Measurements from ENCODE around the gene CCR3.
A peak's percentile ranks its signal among the peaks of the same experiment; 100 is the strongest.
"Not testable (repeated sequence)": the region's sequence is repeated elsewhere in the genome, so short reads cannot be mapped to it uniquely, and the experiment has no call there.

Gene CCR3

DNA sequence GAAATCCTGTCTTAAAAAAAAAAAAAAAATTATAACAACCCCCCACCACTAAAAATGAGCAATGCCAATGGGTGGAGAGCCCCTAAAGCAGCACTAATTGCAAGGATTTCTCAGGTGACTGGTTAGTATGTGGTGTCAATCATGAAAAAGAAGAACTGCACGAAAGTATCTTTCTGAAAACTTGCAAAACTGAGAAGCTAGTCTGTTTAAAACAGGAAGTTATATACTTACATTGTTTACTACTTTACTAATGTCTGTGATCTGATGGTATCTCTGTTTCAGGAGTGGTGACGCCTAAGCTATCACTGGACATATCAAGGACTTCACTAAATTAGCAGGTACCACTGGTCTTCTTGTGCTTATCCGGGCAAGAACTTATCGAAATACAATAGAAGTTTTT lies at the start of gene CCR3:
Gene CCR3 (plus strand): TSS at position 341 of the 400 bp plus-strand sequence. CDS start 22,699 bp downstream, outside the sequence.
- DNase-seq = no peak

DNA sequence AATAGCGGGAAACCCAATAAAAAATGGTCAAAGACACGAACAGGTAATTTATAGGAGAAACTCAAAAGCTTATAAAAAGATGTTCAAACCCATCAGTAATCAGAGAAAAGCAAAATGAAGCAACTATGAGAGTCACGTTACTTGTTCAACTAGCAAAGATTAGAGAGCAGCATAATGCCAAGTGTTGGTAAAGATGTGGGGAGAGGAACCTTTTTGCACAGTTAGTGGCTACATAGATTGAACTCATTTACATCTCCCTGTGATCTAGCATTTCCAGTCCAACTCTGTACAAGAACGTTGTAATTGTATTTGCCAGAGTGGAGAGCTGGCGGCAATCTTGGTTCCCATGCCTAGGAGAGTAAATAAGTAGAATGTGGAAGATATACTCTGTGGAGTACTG lies 49.3 kb upstream of the CCR3 start:
- DNase-seq = no peak

DNA sequence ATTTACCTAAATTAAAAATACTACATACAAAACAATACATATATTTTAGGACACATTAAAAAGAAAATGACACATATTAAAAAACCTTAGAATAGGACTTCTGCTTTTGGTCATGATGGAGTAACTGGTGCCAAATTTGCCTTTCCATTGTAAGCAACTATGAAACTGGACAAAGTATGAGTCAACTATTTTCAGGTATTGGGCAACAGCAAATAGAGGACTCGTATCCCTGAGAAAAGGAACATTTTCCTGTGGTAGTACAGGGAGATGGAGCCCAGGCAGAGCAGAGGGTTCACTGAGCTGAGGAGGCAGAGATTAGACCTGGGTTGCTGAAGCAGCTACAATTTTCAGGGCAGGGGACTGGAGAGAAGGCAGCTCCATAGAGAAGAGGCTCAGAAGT lies 48.8 kb upstream of the CCR3 start:
- DNase-seq = no peak

GRCh38 chr3:46194868-46195553 lies 47.2 kb upstream of the CCR3 start:
- no peak for DNase-seq

- DNase-seq = no peak
Observed at GRCh38 chr3:46196261-46196957, 45.9 kb upstream of the CCR3 start.

GRCh38 chr3:46200211-46200610 lies 42.0 kb upstream of the CCR3 start:
- no peak for DNase-seq

DNA sequence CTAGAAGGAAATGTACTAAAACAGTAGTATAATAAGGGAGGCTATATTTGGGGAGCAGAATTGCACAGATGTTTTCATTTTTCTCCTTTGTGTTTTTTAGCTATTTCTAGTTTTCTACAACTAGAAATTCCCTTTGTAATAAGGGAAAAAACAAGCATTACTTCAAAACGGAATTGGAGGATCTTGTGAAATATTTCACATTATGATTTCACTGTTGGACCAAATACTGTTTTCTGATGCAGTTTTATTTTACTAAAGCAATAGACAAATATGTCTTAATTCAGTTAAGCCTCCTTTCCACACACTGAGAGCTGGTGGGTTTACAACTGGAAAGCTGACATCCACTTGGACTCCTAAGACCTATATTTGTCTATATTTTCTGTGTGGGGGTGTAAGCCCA lies 41.5 kb upstream of the CCR3 start:
- DNase-seq = no peak

DNA sequence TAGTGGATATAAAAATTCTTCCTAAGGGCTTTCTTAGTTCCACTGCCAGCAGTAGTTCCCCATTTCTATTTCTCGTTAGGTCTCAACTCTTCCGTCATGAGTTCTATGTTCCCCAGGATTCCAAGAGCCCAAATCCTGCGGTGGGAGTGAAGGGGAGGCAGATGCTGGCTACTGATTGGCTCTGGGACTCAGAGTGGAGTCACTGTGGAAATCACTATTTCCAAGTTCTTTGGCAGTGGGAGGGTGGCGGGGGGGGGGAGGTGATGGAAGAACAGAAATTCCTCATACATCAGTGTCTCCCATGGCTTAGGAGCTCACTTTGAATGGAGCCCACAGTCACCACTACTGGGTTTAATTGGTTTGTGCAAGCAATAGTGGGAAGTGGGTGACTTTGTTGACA lies 39.7 kb upstream of the CCR3 start:
- no peak for DNase-seq

GRCh38 chr3:46203681-46204080 lies 38.6 kb upstream of the CCR3 start:
- DNase-seq = no peak

DNA sequence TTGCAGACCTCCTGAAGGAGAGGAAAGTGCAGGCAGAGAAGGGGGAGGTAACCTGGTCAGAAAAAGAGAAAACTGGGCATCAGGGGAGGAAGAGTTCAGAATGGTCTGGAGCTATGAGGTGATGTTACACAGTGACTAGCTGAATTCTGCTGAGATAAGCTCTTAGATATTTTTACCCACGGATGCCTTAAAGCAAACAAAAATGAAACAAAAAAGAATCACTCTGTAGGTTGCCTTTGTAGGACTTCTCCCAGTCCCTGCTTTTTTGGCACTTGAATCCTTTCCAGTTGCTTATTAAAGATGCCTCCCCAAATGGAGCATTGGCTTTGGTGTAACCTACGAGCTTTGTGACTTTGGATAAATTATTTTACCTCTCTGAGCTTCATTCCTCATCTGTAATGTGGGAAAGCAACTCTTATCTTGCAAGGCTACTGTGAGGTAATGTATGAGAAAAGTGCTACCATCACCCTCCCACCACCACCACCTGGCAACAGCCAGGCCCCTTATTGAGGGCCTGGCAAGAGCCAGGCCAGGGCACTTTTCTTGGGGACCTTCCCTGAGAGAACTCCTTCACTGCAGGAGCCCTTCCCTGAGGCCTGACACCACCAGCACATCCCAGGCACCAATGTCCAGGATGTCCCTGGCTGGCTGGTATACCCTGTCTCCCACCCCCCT lies 36.8 kb upstream of the CCR3 start:
- no peak for DNase-seq

DNA sequence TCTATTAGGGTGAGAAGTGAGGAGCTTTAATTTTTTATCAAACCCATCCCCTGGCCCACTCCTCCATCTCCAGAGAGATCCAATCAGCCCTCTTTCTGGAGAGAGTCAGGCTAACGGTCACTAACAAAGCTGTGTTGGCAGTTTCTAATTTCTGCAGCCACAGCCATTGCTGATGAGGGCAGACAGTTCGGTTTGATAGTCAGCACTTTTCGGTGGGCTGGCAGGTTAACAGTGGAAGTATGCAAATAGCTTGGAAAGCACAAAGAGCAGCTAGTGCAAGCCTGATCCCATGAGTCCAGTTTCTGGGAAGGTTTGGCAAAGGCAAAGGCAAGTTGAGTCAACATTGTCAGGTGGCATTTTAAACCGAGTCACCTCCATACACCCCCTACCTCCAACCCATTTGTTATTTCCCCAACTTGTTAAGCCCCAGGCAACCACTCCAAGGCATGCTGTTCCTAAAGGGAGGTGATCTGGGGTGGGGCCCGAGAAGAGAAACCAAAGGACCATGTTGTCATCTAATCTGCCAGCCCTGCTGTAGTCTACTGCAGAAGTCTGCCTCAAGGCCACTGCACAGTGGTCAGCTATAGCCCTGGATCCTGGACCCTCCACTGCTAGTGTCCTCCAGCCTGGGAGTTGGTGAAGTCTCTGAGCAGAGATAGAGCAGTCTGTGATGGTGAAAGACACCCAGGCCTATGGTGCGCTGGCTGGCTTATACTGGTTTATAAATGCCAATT lies 35.8 kb upstream of the CCR3 start:
- DNase-seq = no peak

DNA sequence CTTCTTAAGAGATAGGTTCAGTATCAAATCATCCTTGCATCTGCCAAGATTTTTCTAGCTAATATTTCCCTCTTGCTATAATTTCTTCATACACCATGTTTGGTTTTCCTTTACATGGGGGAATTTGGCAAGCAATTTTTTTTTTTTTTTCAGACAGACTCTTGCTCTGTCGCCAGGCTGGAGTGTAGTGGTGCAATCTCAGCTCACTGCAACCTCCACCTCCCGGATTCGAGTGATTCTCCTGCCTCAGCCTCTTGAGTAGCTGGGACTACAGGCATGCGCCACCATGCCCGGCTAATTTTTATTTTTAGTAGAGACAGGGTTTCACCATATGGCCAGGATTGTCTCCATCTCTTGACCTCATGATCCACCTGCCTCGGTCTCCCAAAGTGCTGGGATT lies 34.7 kb upstream of the CCR3 start:
- not testable (repeated sequence) for DNase-seq

- DNase-seq = no peak
Observed at GRCh38 chr3:46208167-46208704, 34.0 kb upstream of the CCR3 start, which contains the start of gene CCR1. Gene CCR1, minus strand, starts transcription at chr3:46208313. Its CDS starts 4,000 bp downstream, at chr3:46204313.

GRCh38 chr3:46209053-46209452 lies 33.2 kb upstream of the CCR3 start:
- no peak for DNase-seq

GRCh38 chr3:46209746-46210470 lies 32.4 kb upstream of the CCR3 start:
- no peak for DNase-seq

GRCh38 chr3:46212101-46212500 lies 30.2 kb upstream of the CCR3 start:
- no peak for DNase-seq

DNA sequence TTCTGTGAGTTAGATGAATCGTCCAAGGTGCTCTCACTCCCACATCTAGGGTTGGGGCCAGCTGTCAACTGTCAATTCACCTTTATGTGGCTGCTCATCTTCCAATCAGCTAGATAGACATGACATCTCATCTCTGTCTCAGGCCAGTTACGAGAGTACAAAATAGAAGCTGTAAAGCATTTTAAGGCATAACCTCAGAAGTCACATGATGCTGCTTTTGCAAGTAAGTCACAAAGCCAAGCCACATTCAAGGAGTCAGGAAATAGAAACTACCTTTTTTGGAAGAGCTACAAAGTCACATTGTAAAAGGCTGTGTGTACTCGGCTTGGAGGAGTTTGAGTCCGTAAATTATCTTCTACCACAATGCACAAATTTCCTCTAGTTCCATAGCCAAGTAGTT lies 29.1 kb upstream of the CCR3 start:
- DNase-seq = no peak

GRCh38 chr3:46214751-46215352 lies 27.4 kb upstream of the CCR3 start:
- DNase-seq = peak; percentile 40

DNA sequence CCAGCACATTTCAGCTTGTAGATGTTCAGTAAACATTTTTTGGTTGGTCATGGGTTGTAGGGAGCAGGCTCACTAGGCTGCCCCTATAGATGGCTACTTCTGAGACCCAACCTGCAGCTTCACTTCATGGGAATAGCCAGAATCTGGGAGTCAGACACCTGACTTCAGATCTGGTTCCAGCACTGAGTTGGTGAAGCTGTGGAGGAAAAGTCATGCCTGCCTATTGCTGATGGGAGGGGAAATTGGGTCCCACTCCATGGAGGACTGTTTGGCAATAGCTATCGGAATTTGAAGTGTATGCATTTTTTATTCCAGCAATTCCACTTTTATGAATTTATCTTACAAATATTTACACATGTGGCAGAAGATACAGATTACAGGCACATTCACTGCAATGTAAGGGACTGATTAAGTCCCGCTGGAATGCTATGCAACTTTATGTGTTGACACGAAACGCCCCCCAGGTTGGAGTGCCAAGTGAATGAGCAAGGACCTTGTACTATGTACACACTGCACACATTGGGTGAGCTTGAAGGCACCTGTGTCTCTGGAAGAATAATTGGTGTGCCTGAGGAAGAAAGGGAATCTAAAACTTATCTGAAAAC lies 26.3 kb upstream of the CCR3 start:
- DNase-seq = no peak

- DNase-seq = no peak
Observed at GRCh38 chr3:46218196-46218709, 24.0 kb upstream of the CCR3 start.

GRCh38 chr3:46221391-46221790 lies 20.9 kb upstream of the CCR3 start:
- no peak for DNase-seq

All from DMS79 treated with DMSO at 0.1 percent for 48 hours (cell line).